Sigmoid colon (tissue), 7 donors: ENCODE data around the gene NEURL1B. TPM values are rescaled to one million over a fixed set of nuclear protein-coding genes. Genes with fewer than 3 reads are reported as not detected.

Source experiments
- DNase-seq: peaks from one replicate; pipeline ENCODE4 v3.0.0-alpha.2; 2019
- H3K27ac ChIP-seq, 4 donors: fragments of 200-600 bp; sonication (generic); one replicate each; pipeline ENCODE4 v1.5.1; 2016 to 2019; ENCODE audit warnings: mild to moderate bottlenecking in 1 of 4
- H3K27me3 ChIP-seq, 3 donors: fragments of 200-600 bp; sonication (generic); one replicate each; pipeline ENCODE4 v1.5.1; 2019; ENCODE audit warnings: mild to moderate bottlenecking in 1 of 3
- H3K36me3 ChIP-seq, 4 donors: fragments of 200-600 bp; sonication (generic); one replicate each; pipeline ENCODE4 v1.5.1; 2016 to 2019
- H3K4me1 ChIP-seq, 4 donors: fragments of 200-600 bp; sonication (generic); one replicate each; pipeline ENCODE4 v1.5.1; 2017 to 2019
- H3K4me3 ChIP-seq, 4 donors: fragments of 200-600 bp; sonication (generic); one replicate each; pipeline ENCODE4 v1.5.1; 2017 to 2019; ENCODE audit warnings: mild to moderate bottlenecking in 2 of 4, moderate library complexity in 1 of 4
- H3K9me3 ChIP-seq, 4 donors: fragments of 200-600 bp in 3 of 4; sonication (generic) in 3 of 4; one replicate each; pipeline versions ENCODE4 v1.5.1 to v1.6.1; 2013 to 2019
- EP300 ChIP-seq, 4 donors: sonication (generic); formaldehyde crosslinking; IDR thresholded peaks; one replicate each; pipeline ENCODE4 v1.6.1; 2017; ENCODE audit warnings: antibody characterized with exemption in 4 of 4
- POLR2A ChIP-seq, 2 donors: fragments of 450-650 bp; IDR thresholded peaks; one replicate each; pipeline ENCODE4 v1.6.1; 2016; ENCODE audit warnings: antibody characterized with exemption in 2 of 2, mild to moderate bottlenecking in 2 of 2, moderate library complexity in 2 of 2
- POLR2AphosphoS5 ChIP-seq, 4 donors: sonication (generic); formaldehyde crosslinking; IDR thresholded peaks; one replicate each; pipeline ENCODE4 v1.6.1; 2017; ENCODE audit warnings: antibody characterized with exemption in 4 of 4
- WGBS, 2 donors: extraction: QIAGEN DNeasy Blood & Tissue Kit; methylation state at CpG; one replicate each; pipeline ENCODE4 v1.1.7; 2013; 5-methylcytosine and 5-hydroxymethylcytosine counted together
- intact Hi-C: fragments of 100-400 bp; cut with DNase I; formaldehyde crosslinking; loops from one replicate; pipeline ENCODE4 v1.15.1; 2023
- polyA plus RNA-seq, 3 donors: library from polyadenylated mRNA; stranded (reverse); fragments of 200-250 nt; gene quantifications; one replicate each; pipeline ENCODE4 v1.2.3, GENCODE V29; 2013
- total RNA-seq, 4 donors: library from RNA; depleted of rRNA; stranded (reverse); fragments of >200 nt; gene quantifications; one replicate each; pipeline ENCODE4 v1.1.0, GENCODE V29; 2016
- TF ChIP-seq, protein P1 (sequence below), 4 experiments: fragments of 450-650 bp in 3 of 4; fragments of 200-600 bp in 1 of 4; IDR thresholded peaks; one replicate each; pipeline ENCODE4 v1.5.1; 2016 to 2019; ENCODE audit warnings: antibody characterized with exemption in 4 of 4, mild to moderate bottlenecking in 3 of 4, moderate library complexity in 2 of 4
- donor health status: healthy with polysubstance abuse.
- donor health status: Bipolar disorder and iron deficiency.
- donor health status: healthy.

The NEURL1B gene
- total and polyA plus RNA-seq, 7 donors = 12.6 to 53.2 (median 32.9) TPM

- intact Hi-C loops = no loop called here
Observed at GRCh38 chr5:172723508-172723907, 82.4 kb downstream of the NEURL1B start.

DNA sequence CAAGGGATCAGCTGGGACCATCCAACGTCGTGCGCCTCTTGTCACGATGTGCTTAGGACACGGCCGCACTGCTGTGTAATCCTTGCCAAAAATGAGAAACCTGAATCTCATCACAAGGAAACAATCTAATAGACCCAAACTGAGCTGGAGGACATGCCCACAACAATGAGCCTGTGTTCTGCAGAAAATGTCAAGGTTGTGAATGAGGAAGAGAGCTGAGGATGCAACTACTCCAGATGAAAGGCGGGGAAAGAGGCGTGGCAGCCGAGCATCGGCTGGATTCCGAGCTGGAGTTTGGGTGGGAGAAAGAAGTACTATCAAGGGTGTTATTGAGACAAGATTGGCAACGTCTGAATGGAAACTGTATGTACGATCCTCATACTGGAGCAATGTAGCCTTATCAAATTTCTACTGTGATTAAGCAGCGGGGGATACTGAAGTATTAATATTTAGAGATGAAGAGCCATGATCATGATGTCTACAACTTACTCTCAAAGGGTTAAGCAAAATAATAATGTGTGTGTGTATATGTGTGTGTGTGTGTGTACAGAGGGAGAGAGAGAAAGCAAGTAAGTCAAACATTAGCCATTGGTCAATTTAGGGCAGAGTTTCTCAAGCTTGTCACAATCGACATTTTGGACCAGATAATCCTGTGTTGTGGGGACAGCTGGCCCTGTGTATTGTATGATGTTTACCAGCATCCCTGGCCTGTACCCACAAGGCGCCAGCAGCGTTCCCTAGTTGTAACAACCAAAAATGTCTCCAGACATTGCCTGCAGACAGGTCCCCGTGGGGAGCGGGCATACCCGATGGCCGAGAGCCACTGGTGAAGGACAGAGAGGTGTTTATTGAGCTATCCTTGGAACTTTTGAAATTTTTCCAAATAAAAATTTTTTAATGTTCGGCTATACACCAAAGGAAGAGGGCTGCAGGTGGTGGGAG lies 83.5 kb downstream of the NEURL1B start:
- Histone ChIP-seq H3K27me3 (no peaks in the 10 kb centered on the region), H3K4me3 (no peak overlapping the region), H3K36me3 (no peaks in the 10 kb centered on the region), H3K4me1 (peaks cover 0 to 13% (median 12%) of the 10 kb centered on the region in 4 donors), H3K27ac (no peak overlapping the region), H3K9me3 (no peaks in the 10 kb centered on the region)
- TF ChIP-seq POLR2A (IDR thresholded peaks at IDR 0.05) (no peak), EP300 (IDR thresholded peaks at IDR 0.05) (no peak), POLR2AphosphoS5 (IDR thresholded peaks at IDR 0.05) (no peak)
- TF ChIP-seq, protein P1, sequence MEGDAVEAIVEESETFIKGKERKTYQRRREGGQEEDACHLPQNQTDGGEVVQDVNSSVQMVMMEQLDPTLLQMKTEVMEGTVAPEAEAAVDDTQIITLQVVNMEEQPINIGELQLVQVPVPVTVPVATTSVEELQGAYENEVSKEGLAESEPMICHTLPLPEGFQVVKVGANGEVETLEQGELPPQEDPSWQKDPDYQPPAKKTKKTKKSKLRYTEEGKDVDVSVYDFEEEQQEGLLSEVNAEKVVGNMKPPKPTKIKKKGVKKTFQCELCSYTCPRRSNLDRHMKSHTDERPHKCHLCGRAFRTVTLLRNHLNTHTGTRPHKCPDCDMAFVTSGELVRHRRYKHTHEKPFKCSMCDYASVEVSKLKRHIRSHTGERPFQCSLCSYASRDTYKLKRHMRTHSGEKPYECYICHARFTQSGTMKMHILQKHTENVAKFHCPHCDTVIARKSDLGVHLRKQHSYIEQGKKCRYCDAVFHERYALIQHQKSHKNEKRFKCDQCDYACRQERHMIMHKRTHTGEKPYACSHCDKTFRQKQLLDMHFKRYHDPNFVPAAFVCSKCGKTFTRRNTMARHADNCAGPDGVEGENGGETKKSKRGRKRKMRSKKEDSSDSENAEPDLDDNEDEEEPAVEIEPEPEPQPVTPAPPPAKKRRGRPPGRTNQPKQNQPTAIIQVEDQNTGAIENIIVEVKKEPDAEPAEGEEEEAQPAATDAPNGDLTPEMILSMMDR (IDR thresholded peaks at IDR 0.05) = no peak
- no peak for DNase-seq
- 61 to 73% methylated on average over 22 of the region's 22 CpGs for WGBS, 2 donors
- intact Hi-C loops = no loop called here

More at GRCh38 chr5:172723508-172723907, 82.4 kb downstream of the NEURL1B start:
- Histone ChIP-seq H3K27me3 (no peaks in the 10 kb centered on the region), H3K4me1 (peaks cover 0 to 13% (median 12%) of the 10 kb centered on the region in 4 donors), H3K36me3 (no peaks in the 10 kb centered on the region), H3K9me3 (no peaks in the 10 kb centered on the region), H3K27ac (no peak overlapping the region), H3K4me3 (no peak overlapping the region)
- DNase-seq = no peak
- TF ChIP-seq, protein P1 (IDR thresholded peaks at IDR 0.05) = no peak
- no peak for TF ChIP-seq EP300 (IDR thresholded peaks at IDR 0.05)
- no peak for TF ChIP-seq POLR2AphosphoS5 (IDR thresholded peaks at IDR 0.05)
- no peak for TF ChIP-seq POLR2A (IDR thresholded peaks at IDR 0.05)
- 57 to 69% methylated on average over 2 of the region's 2 CpGs for WGBS, 2 donors

DNA sequence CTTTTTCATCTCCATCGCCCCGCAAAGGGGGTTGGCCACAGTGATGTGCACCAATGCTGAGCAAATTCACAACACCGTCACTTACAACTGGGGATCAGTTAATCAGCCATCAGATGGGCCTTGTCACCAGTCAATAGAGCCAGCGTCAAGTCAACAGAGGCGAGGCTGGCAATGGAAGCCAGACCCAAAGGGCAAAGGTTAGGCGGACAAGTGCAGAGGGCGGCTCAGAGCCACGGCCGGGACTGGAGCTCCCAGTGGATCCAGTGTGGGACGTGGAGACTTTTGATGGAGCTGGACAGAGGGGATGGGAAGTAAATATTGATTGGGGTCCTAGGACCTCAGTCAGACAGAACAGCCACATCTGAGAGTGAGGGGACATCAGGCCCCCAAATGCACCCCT lies 84.2 kb downstream of the NEURL1B start:
- no peaks in the 10 kb centered on the region for H3K36me3 ChIP-seq
- H3K9me3 ChIP-seq = no peaks in the 10 kb centered on the region
- intact Hi-C loops = no loop called here
- peaks cover 0 to 13% (median 12%) of the 10 kb centered on the region in 4 donors for H3K4me1 ChIP-seq
- no peaks in the 10 kb centered on the region for H3K27me3 ChIP-seq
- 68 to 88% methylated on average over 10 of the region's 10 CpGs for WGBS, 2 donors
- H3K27ac ChIP-seq = no peak overlapping the region
- DNase-seq = no peak
- no peak for TF ChIP-seq POLR2AphosphoS5 (IDR thresholded peaks at IDR 0.05)
- no peak for TF ChIP-seq POLR2A (IDR thresholded peaks at IDR 0.05)
- TF ChIP-seq EP300 (IDR thresholded peaks at IDR 0.05) = no peak
- TF ChIP-seq, protein P1 (IDR thresholded peaks at IDR 0.05) = no peak
- no peak overlapping the region for H3K4me3 ChIP-seq

DNA sequence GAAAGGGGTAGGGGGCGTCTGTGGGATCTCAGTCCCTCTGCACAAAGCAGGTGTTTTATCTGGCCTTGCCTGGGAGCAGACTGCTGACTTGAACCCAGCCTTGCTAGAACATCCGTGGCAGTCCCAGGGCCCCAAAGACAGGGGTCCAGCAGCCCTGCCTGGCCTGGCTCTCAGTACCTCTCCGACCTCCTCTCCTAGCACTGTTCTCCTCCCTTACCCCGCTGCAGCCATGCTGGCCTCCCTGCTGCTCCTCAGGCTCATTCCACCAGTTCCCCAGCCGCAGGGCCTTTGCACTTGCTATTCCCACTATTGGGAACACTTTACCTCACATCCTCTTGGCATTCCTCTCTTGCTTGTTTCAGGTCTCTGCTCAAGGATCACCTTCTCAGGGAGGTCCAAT lies 84.7 kb downstream of the NEURL1B start:
- no peak overlapping the region for H3K27ac ChIP-seq
- H3K9me3 ChIP-seq = no peaks in the 10 kb centered on the region
- TF ChIP-seq POLR2AphosphoS5 (IDR thresholded peaks at IDR 0.05) = no peak
- no peak for TF ChIP-seq EP300 (IDR thresholded peaks at IDR 0.05)
- TF ChIP-seq POLR2A (IDR thresholded peaks at IDR 0.05) = no peak
- TF ChIP-seq, protein P1 (IDR thresholded peaks at IDR 0.05) = no peak
- H3K4me3 ChIP-seq = no peak overlapping the region
- WGBS, 2 donors = 91 to 92% methylated on average over 5 of the region's 5 CpGs
- DNase-seq = no peak
- H3K4me1 ChIP-seq = peaks cover 0 to 13% (median 12%) of the 10 kb centered on the region in 4 donors
- H3K27me3 ChIP-seq = no peaks in the 10 kb centered on the region
- intact Hi-C loops = no loop called here
- no peaks in the 10 kb centered on the region for H3K36me3 ChIP-seq
